ENCODE results near the gene NAE1. TPM values are rescaled to one million over a fixed set of nuclear protein-coding genes. Genes with fewer than 3 reads are reported as not detected.

Gene NAE1
- total and polyA plus RNA-seq, 2 donors from 2014 or later = 37.5 to 45.6 TPM

- H3K9ac ChIP-seq (ENCODE audit: low read length in 3 of 3) = no peak overlapping the region
- FAIRE-seq (no peak), DNase-seq (no peak)
- no peak overlapping the region for H3K4me3 ChIP-seq (ENCODE audit: low read length in 3 of 3)
- H3K4me1 ChIP-seq (ENCODE audit: control insufficient read depth in 2 of 3, insufficient read depth in 2 of 3, low read depth in 1 of 3, low read length in 3 of 3) = peaks cover 3 to 14% (median 9%) of the 10 kb centered on the region in 3 donors
- H3K27ac ChIP-seq (ENCODE audit: low read depth in 2 of 2, low read length in 2 of 2) = no peak overlapping the region
- TF ChIP-seq CTCF (IDR thresholded peaks at IDR 0.05; ENCODE audit: borderline replicate concordance, extremely low read depth, insufficient read depth) = no peak
- H3K36me3 ChIP-seq (ENCODE audit: control insufficient read depth in 2 of 3, insufficient read depth in 3 of 3, low read length in 3 of 3) = no peaks in the 10 kb centered on the region
- H3K9me3 ChIP-seq (ENCODE audit: control insufficient read depth in 2 of 3, insufficient read depth in 1 of 3, low read length in 3 of 3) = no peaks in the 10 kb centered on the region
- intact Hi-C loops (cut with DNase I) = no loop called here
- H3K27me3 ChIP-seq (ENCODE audit: control insufficient read depth, insufficient read depth, low read length) = no peaks in the 10 kb centered on the region
Measured at GRCh38 chr16:66754819-66755218, 76.0 kb downstream of the NAE1 start.

- Histone ChIP-seq H3K9me3 (ENCODE audit: control insufficient read depth in 2 of 3, insufficient read depth in 1 of 3, low read length in 3 of 3) (no peaks in the 10 kb centered on the region), H3K9ac (ENCODE audit: low read length in 3 of 3) (no peak overlapping the region), H3K36me3 (ENCODE audit: control insufficient read depth in 2 of 3, insufficient read depth in 3 of 3, low read length in 3 of 3) (peaks cover 0 to 2% (median 0%) of the 10 kb centered on the region in 3 donors), H3K4me3 (ENCODE audit: low read length in 3 of 3) (no peak overlapping the region), H3K27ac (ENCODE audit: low read depth in 2 of 2, low read length in 2 of 2) (no peak overlapping the region), H3K27me3 (ENCODE audit: control insufficient read depth, insufficient read depth, low read length) (no peaks in the 10 kb centered on the region), H3K4me1 (ENCODE audit: control insufficient read depth in 2 of 3, insufficient read depth in 2 of 3, low read depth in 1 of 3, low read length in 3 of 3) (peaks cover 3 to 17% (median 14%) of the 10 kb centered on the region in 3 donors)
- FAIRE-seq (no peak), DNase-seq (no peak)
- intact Hi-C loops (cut with DNase I) = no loop called here
- no peak for TF ChIP-seq CTCF (IDR thresholded peaks at IDR 0.05; ENCODE audit: borderline replicate concordance, extremely low read depth, insufficient read depth)
Measured at GRCh38 chr16:66754211-66754610, 76.6 kb downstream of the NAE1 start.

- Histone ChIP-seq H3K4me1 (ENCODE audit: control insufficient read depth in 2 of 3, insufficient read depth in 2 of 3, low read depth in 1 of 3, low read length in 3 of 3) (peaks cover 3 to 20% (median 18%) of the 10 kb centered on the region in 3 donors), H3K9ac (ENCODE audit: low read length in 3 of 3) (no peak overlapping the region), H3K27ac (ENCODE audit: low read depth in 2 of 2, low read length in 2 of 2) (no peak overlapping the region), H3K27me3 (ENCODE audit: control insufficient read depth, insufficient read depth, low read length) (no peaks in the 10 kb centered on the region), H3K4me3 (ENCODE audit: low read length in 3 of 3) (no peak overlapping the region), H3K36me3 (ENCODE audit: control insufficient read depth in 2 of 3, insufficient read depth in 3 of 3, low read length in 3 of 3) (peaks cover 0 to 13% (median 3%) of the 10 kb centered on the region in 3 donors), H3K9me3 (ENCODE audit: control insufficient read depth in 2 of 3, insufficient read depth in 1 of 3, low read length in 3 of 3) (no peaks in the 10 kb centered on the region)
- FAIRE-seq (no peak), DNase-seq (no peak)
- intact Hi-C loops (cut with DNase I) = no loop called here
- no peak for TF ChIP-seq CTCF (IDR thresholded peaks at IDR 0.05; ENCODE audit: borderline replicate concordance, extremely low read depth, insufficient read depth)
Measured at GRCh38 chr16:66752958-66753357, 77.8 kb downstream of the NAE1 start.

Other genes with a start within 250 kb of the NAE1 start
- gene CMTM3, start 226.3 kb downstream of the NAE1 start, total RNA-seq = 22.9 TPM
- 13.8 TPM for gene CMTM3, start 226.3 kb downstream of the NAE1 start, polyA plus RNA-seq (ENCODE audit: insufficient read depth, low read depth, low replicate concordance)
- gene CMTM4, start 134.2 kb downstream of the NAE1 start, total RNA-seq = 82.2 TPM
- 43.2 TPM for gene CMTM4, start 134.2 kb downstream of the NAE1 start, polyA plus RNA-seq (ENCODE audit: insufficient read depth, low read depth, low replicate concordance)
- 119 TPM for gene DYNC1LI2, start 79.4 kb downstream of the NAE1 start, total RNA-seq
- gene DYNC1LI2, start 79.4 kb downstream of the NAE1 start, polyA plus RNA-seq (ENCODE audit: insufficient read depth, low read depth, low replicate concordance) = 32.0 TPM
- 0.19 TPM for gene TERB1, start 29.4 kb downstream of the NAE1 start, total RNA-seq
- not detected for gene TERB1, start 29.4 kb downstream of the NAE1 start, polyA plus RNA-seq (ENCODE audit: insufficient read depth, low read depth, low replicate concordance)
- gene CA7, start 13.4 kb upstream of the NAE1 start, total RNA-seq = not detected
- gene CA7, start 13.4 kb upstream of the NAE1 start, polyA plus RNA-seq (ENCODE audit: insufficient read depth, low read depth, low replicate concordance) = not detected
- 9.2 TPM for gene PDP2, start 49.5 kb upstream of the NAE1 start, total RNA-seq
- gene PDP2, start 49.5 kb upstream of the NAE1 start, polyA plus RNA-seq (ENCODE audit: insufficient read depth, low read depth, low replicate concordance) = 5.1 TPM
- 1,188 TPM for gene CDH16, start 87.9 kb upstream of the NAE1 start, total RNA-seq
- 1,180 TPM for gene CDH16, start 87.9 kb upstream of the NAE1 start, polyA plus RNA-seq (ENCODE audit: insufficient read depth, low read depth, low replicate concordance)
- gene RRAD, start 94.6 kb upstream of the NAE1 start, total RNA-seq = 90.9 TPM
- 14.3 TPM for gene RRAD, start 94.6 kb upstream of the NAE1 start, polyA plus RNA-seq (ENCODE audit: insufficient read depth, low read depth, low replicate concordance)
- 71.2 TPM for gene CIAO2B, start 103.4 kb upstream of the NAE1 start, total RNA-seq
- 284 TPM for gene CIAO2B, start 103.4 kb upstream of the NAE1 start, polyA plus RNA-seq (ENCODE audit: insufficient read depth, low read depth, low replicate concordance)
- gene CES2, start 104.5 kb upstream of the NAE1 start, total RNA-seq = 72.1 TPM
- 76.9 TPM for gene CES2, start 104.5 kb upstream of the NAE1 start, polyA plus RNA-seq (ENCODE audit: insufficient read depth, low read depth, low replicate concordance)
- gene CES3, start 130.3 kb upstream of the NAE1 start, total RNA-seq = 2.1 TPM
- gene CES3, start 130.3 kb upstream of the NAE1 start, polyA plus RNA-seq (ENCODE audit: insufficient read depth, low read depth, low replicate concordance) = 7.8 TPM
- 31.7 TPM for gene CES4A, start 157.6 kb upstream of the NAE1 start, total RNA-seq
- gene CES4A, start 157.6 kb upstream of the NAE1 start, polyA plus RNA-seq (ENCODE audit: insufficient read depth, low read depth, low replicate concordance) = 14.9 TPM
- 57.3 TPM for gene CBFB, start 198.2 kb upstream of the NAE1 start, total RNA-seq
- 9.7 TPM for gene CBFB, start 198.2 kb upstream of the NAE1 start, polyA plus RNA-seq (ENCODE audit: insufficient read depth, low read depth, low replicate concordance)

Data from kidney (tissue), 14 donors.